GM12878 (cell line): Measurements from ENCODE around the gene MOGAT1. TPM values are rescaled to one million over a fixed set of nuclear protein-coding genes. Genes with fewer than 3 reads are reported as not detected.

Experiments
- ATAC-seq: fragments of 200-7000 bp; cut with Tn5 transposase; 3 replicates; pipeline ENCODE4 v1.9.1; 2020; ENCODE audit warnings: mild to moderate bottlenecking, moderate library complexity
- BruUV-seq: library from RNA; stranded (reverse); fragments of 400-500 nt; replicated peaks from 2 replicates; lab custom pipeline; 2021; lab: Mats Ljungman, UMichigan
- CTCF ChIA-PET: fragments of 300-600 bp; sonication (Branson Sonifier 250); formaldehyde crosslinking; extraction: SDS; loops from one replicate; lab custom pipeline; 2021; ENCODE audit warnings: inconsistent platforms; lab: Yijun Ruan, JAX
- POLR2A ChIA-PET: fragments of 350-600 bp; formaldehyde crosslinking; extraction: SDS; loops from one replicate; lab custom pipeline; 2021; ENCODE audit warnings: inconsistent platforms; lab: Charles Lee
- RAD21 ChIA-PET: fragments of 300-600 bp; sonication (Branson Sonifier 250); formaldehyde crosslinking; loops from one replicate; lab custom pipeline; 2023; ENCODE audit warnings: antibody characterized with exemption; ENCODE audit not compliant: unreplicated experiment; lab: Charles Lee
- SMC1A ChIA-PET: fragments of 300-600 bp; sonication (Branson Sonifier 250); formaldehyde crosslinking; loops from one replicate; lab custom pipeline; 2023; ENCODE audit not compliant: unreplicated experiment, uncharacterized antibody; lab: Charles Lee
- DNase-seq: peaks from one replicate; pipeline ENCODE4 v3.0.0-alpha.2; 2011; ENCODE audit warnings: low read depth, low spot score
- FAIRE-seq: peaks from 3 replicates; lab custom pipeline; 2011; peaks lifted over from hg19 to GRCh38; lab: Jason Lieb, UNC
- H2AFZ ChIP-seq: 2 replicates; pipeline ENCODE4 v1.6.0; 2011; ENCODE audit warnings: low read depth, low read length, control low read depth; ENCODE audit not compliant: control insufficient read depth
- H3K27ac ChIP-seq: 2 replicates; pipeline ENCODE4 v1.5.1; 2011; ENCODE audit warnings: control low read depth; ENCODE audit not compliant: control insufficient read depth, insufficient read depth
- H3K27me3 ChIP-seq, 2 experiments: replicated peaks in 1 of 2; 2 replicates each; pipeline versions ENCODE4 v1.6.0 to v1.6.1; 2011; ENCODE audit warnings: low read length in 1 of 2; ENCODE audit not compliant: control insufficient read depth in 2 of 2, insufficient read depth in 2 of 2
- H3K36me3 ChIP-seq, 2 experiments: 2 replicates each; pipeline ENCODE4 v1.5.1; 2011; ENCODE audit warnings: low read length in 1 of 2; ENCODE audit not compliant: control insufficient read depth in 2 of 2, insufficient read depth in 2 of 2
- H3K4me1 ChIP-seq: 2 replicates; pipeline ENCODE4 v1.6.1; 2011; ENCODE audit warnings: mild to moderate bottlenecking, low read length, moderate library complexity, mixed read lengths; ENCODE audit not compliant: control insufficient read depth, insufficient read depth
- H3K4me2 ChIP-seq: 2 replicates; pipeline ENCODE4 v1.6.0; 2011; ENCODE audit warnings: control low read depth; ENCODE audit not compliant: control insufficient read depth, insufficient read depth
- H3K4me3 ChIP-seq: fragments of 200-600 bp; sonication (generic); 2 replicates; pipeline ENCODE4 v1.5.1; 2016
- H3K79me2 ChIP-seq: 2 replicates; pipeline ENCODE4 v1.6.0; 2011; ENCODE audit warnings: low read length; ENCODE audit not compliant: control insufficient read depth, insufficient read depth
- H3K9ac ChIP-seq: 2 replicates; pipeline ENCODE4 v1.8.0; 2011; ENCODE audit warnings: low read length, control low read depth, mixed read lengths; ENCODE audit not compliant: control insufficient read depth, insufficient read depth
- H3K9me3 ChIP-seq: replicated peaks from 3 replicates; pipeline ENCODE4 v1.5.1; 2011; ENCODE audit warnings: mild to moderate bottlenecking, low read length; ENCODE audit not compliant: control insufficient read depth, insufficient read depth
- H4K20me1 ChIP-seq: 2 replicates; pipeline ENCODE4 v1.6.0; 2011; ENCODE audit not compliant: control insufficient read depth, insufficient read depth
- IRF5 ChIP-seq: fragments of 450-650 bp; IDR thresholded peaks from 2 replicates; pipeline ENCODE4 v1.6.1; 2017; ENCODE audit warnings: borderline replicate concordance
- MYC ChIP-seq: IDR thresholded peaks from 2 replicates; pipeline ENCODE4 v1.6.1; 2011; ENCODE audit warnings: mild to moderate bottlenecking, low read length, moderate library complexity, inconsistent platforms; ENCODE audit not compliant: insufficient read depth, insufficient replicate concordance, insufficient read length, severe bottlenecking
- PBX3 ChIP-seq: IDR thresholded peaks from 2 replicates; pipeline ENCODE4 v1.6.1; 2011; ENCODE audit warnings: mild to moderate bottlenecking, low read depth, low read length, moderate library complexity; ENCODE audit not compliant: insufficient replicate concordance
- PKNOX1 ChIP-seq: fragments of 450-650 bp; IDR thresholded peaks from 2 replicates; pipeline ENCODE4 v1.6.1; 2016; ENCODE audit warnings: mild to moderate bottlenecking
- RFX5 ChIP-seq: IDR thresholded peaks from 2 replicates; pipeline ENCODE4 v1.6.1; 2011; ENCODE audit warnings: low read depth, low read length, improper control_type of control experiment
- RUNX3 ChIP-seq: IDR thresholded peaks from 2 replicates; pipeline ENCODE4 v1.6.1; 2012; ENCODE audit warnings: low read length, inconsistent platforms
- SKIL ChIP-seq: fragments of 450-650 bp; IDR thresholded peaks from 2 replicates; pipeline ENCODE4 v1.6.1; 2017; ENCODE audit warnings: mild to moderate bottlenecking, low read depth, inconsistent platforms; ENCODE audit not compliant: poor library complexity, severe bottlenecking
- SMC3 ChIP-seq: IDR thresholded peaks from 2 replicates; pipeline ENCODE4 v1.6.1; 2011; ENCODE audit warnings: low read length, improper control_type of control experiment, borderline replicate concordance
- TBL1XR1 ChIP-seq: IDR thresholded peaks from 2 replicates; pipeline ENCODE4 v1.6.1; 2012; ENCODE audit warnings: low read depth, low read length, improper control_type of control experiment
- WGBS: methylation state at CpG from one replicate; pipeline ENCODE4 v1.1.6; 2016; ENCODE audit warnings: low lambda C conversion rate; ENCODE audit not compliant: insufficient replicate concordance, insufficient coverage; ENCODE audit errors: missing lambda C conversion rate; 5-methylcytosine and 5-hydroxymethylcytosine counted together
- in situ Hi-C: fragments of 300-500 bp; cut with MboI; formaldehyde crosslinking; loops from 9 replicates; pipeline ENCODE4 v1.14.3; 2018; ENCODE audit warnings: mixed read lengths
- intact Hi-C: fragments of 100-400 bp; cut with micrococcal nuclease; formaldehyde crosslinking; loops from one replicate; pipeline ENCODE4 v1.14.2; 2022; ENCODE audit not compliant: unreplicated experiment
- polyA plus RNA-seq, 11 experiments: library from polyadenylated mRNA; depleted of rRNA in 4 of 11; unstranded in 6 of 11; stranded (reverse) in 5 of 11; fragments of >200 nt; fragmentation: Nextera tagmentation in 4 of 11; fragmentation: Illumina TruSeq in 1 of 11; extraction: Ambion mirVana in 4 of 11; extraction: Trizol in 1 of 11; gene quantifications; 1 replicate in 1 of 11; 2 replicates in 10 of 11; pipeline versions ENCODE4 v1.2.1 to v1.2.3, GENCODE V29; 2011 to 2016; ENCODE audit warnings: inconsistent platforms in 2 of 11, missing spikeins in 2 of 11, low read depth in 1 of 11
- total RNA-seq, 4 experiments: library from RNA; depleted of rRNA in 3 of 4; stranded (reverse); fragments of >200 nt in 3 of 4; fragmentation: Illumina TruSeq in 1 of 4; extraction: Trizol in 1 of 4; gene quantifications; 2 replicates each; pipeline versions ENCODE4 v1.2.1 to v1.2.3, GENCODE V29; 2013 to 2021

MOGAT1 gene
- total and polyA plus RNA-seq, 10 of the 15 experiments (the other 5 are each of a cell fraction or from before 2014, with no cell fraction given) = not detected

- no peak for TF ChIP-seq MYC
- peak; percentile 17 for TF ChIP-seq SKIL
- TF ChIP-seq SMC3 = peak; percentile 88
These were observed 36.8 kb downstream of the MOGAT1 start (continued) for GRCh38 chr2:222708274-222708710.

GRCh38 chr2:222709191-222709891 is 37.9 kb downstream of the MOGAT1 start:
- 40% methylated on average over 16 of the region's 16 CpGs for WGBS
- H3K27me3 ChIP-seq = no peaks in the 10 kb centered on the region
- no peaks in the 10 kb centered on the region for H3K79me2 ChIP-seq
- no peaks in the 10 kb centered on the region for H3K9me3 ChIP-seq
- DNase-seq (no peak), ATAC-seq (peak; percentile 46), FAIRE-seq (no peak)
- H3K9ac ChIP-seq = no peak overlapping the region
- ChIA-PET SMC1A (interaction anchor here (0.8 to 7.8 kb wide), 16 partner anchors 13 to 241 kb away, joined by 3 to 100 read pairs (median 5); no protein-coding TSS in a partner anchor), POLR2A (interaction anchor here (1.2 kb wide), 1 partner anchor 10 kb away, joined by 4 read pairs; no protein-coding TSS in a partner anchor), CTCF (interaction anchor here (0.7 to 8.2 kb wide), 27 partner anchors 8 to 436 kb away, joined by 3 to 141 read pairs (median 4); no protein-coding TSS in a partner anchor), RAD21 (interaction anchor here (1.0 to 5.5 kb wide), 6 partner anchors 22 to 390 kb away, joined by 3 to 66 read pairs (median 7); no protein-coding TSS in a partner anchor)
- BruUV-seq = no TSS peak
- intact Hi-C loops = loop anchor here (5.0 kb wide), 1 partner anchor 78 kb away; no protein-coding TSS in a partner anchor
- H3K4me3 ChIP-seq = no peak overlapping the region
- H2AFZ ChIP-seq = peak overlapping the region; percentile 1
- H3K4me1 ChIP-seq = peaks cover 8% of the 10 kb centered on the region
- no peak overlapping the region; the same call in 1 of the 2 replicates for H3K4me2 ChIP-seq
- H3K27ac ChIP-seq = no peak overlapping the region
- H3K36me3 ChIP-seq = no peaks in the 10 kb centered on the region
- peak; percentile 32; the same call in 1 of the 2 replicates for TF ChIP-seq RUNX3
- TF ChIP-seq PKNOX1 = 0 out of 2 replicates have a peak, but pooled peaks have one; percentile 26
- TF ChIP-seq RFX5 = no peak
- peak; percentile 22 for TF ChIP-seq PBX3
- TF ChIP-seq TBL1XR1 = no peak
- no peak for TF ChIP-seq IRF5
- in situ Hi-C loops = no loop called here
- H4K20me1 ChIP-seq = no peaks in the 10 kb centered on the region
